ENCODE results near the gene PTPN1. TPM values are rescaled to one million over a fixed set of nuclear protein-coding genes. Genes with fewer than 3 reads are reported as not detected.
A peak's percentile ranks its signal among the peaks of the same experiment; 100 is the strongest.

PTPN1 gene
- total and polyA plus RNA-seq, 2 of the 4 experiments (the other 2 are of a cell fraction) = 31.7 to 37.4 TPM

DNA sequence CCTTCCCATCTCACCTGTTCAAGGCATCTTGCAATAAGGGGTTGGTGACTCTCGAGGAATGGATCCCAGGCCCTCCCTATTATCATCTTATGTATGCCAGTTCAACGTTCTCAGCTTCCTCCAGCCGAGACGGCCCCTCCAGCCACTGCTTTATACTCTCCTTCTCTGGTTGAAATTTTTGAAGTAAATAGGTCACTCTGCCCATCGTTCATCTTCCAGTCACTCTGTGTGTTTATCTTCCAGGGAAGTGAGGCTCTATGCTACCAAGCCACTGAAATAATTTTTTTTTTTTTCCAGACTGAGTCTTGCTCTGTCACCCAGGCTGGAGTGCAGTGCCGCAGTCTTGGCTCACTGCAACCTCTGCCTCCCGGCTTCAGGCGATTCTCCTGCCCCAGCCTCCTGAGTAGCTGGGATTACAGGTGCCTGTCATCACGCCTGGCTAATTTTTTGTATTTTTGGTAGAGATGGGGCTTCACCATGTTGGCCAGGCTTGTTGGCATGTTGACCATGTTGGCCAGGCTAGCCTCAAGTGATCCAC is 17.0 kb downstream of the PTPN1 start (continued):
- TF ChIP-seq RFX5 (IDR thresholded peaks at IDR 0.05; ENCODE audit: low read depth, low read length) (no peak), MAFK (IDR thresholded peaks at IDR 0.05; ENCODE audit: low read depth, low read length) (no peak), POLR2A (IDR thresholded peaks at IDR 0.05; ENCODE audit: low read depth, low read length) (no peak), BHLHE40 (IDR thresholded peaks at IDR 0.05; ENCODE audit: low read depth, low read length) (no peak)

DNA sequence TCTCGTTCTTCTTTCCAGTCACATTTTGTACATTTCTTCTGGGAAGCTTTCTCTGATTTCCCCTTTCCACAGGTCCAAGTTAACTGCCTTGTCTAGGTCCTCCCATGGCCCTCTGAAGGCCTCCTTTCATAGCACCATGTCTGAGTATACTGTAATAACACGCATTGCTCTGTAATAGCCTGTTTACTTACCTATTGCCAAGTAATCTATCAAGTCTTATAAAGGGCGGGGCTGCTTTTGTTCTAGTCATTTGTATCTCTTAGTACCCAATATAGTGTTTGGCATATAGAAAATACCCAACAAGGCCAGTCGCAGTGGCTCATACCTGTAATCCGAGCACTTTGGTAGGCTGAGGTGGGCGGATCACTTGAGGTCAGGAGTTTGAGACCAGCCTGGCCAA is 17.9 kb downstream of the PTPN1 start:
- Histone ChIP-seq H2BK15ac (ENCODE audit: low read depth, low read length) (0 out of 3 replicates have a peak overlapping the region, but pooled peaks have one; percentile 49), H3K36me3 (ENCODE audit: control insufficient read depth, insufficient read depth, low read length) (peaks cover 3% of the 10 kb centered on the region; the same call in 1 of the 2 replicates), H3K23ac (ENCODE audit: low read depth, low read length) (peak overlapping the region; percentile 89; the same call in 1 of the 2 replicates), H3K9ac (ENCODE audit: low read depth, low read length) (no peak overlapping the region), H4K20me1 (ENCODE audit: insufficient read depth, low read length) (peaks cover 45% of the 10 kb centered on the region), H2BK120ac (ENCODE audit: low read depth, low read length) (0 out of 2 replicates have a peak overlapping the region, but pooled peaks have one; percentile 17), H2BK20ac (ENCODE audit: low read depth, low read length) (no peak overlapping the region), H3K27ac (ENCODE audit: insufficient read depth, low read length) (no peak overlapping the region), H3K9me3 (ENCODE audit: control insufficient read depth, insufficient read depth, low read length) (no peaks in the 10 kb centered on the region), H3K27me3 (ENCODE audit: control insufficient read depth, insufficient read depth, low read length) (no peaks in the 10 kb centered on the region), H3K9me1 (ENCODE audit: insufficient read depth, low read length) (peaks cover 37% of the 10 kb centered on the region), H2AFZ (replicated peaks; ENCODE audit: low read length, poor library complexity) (no peak overlapping the region), H2AK9ac (replicated peaks; ENCODE audit: low read depth, low read length, poor library complexity) (no peak overlapping the region), H3K56ac (ENCODE audit: extremely low read depth, insufficient read depth, low read length) (no peak overlapping the region), H3K14ac (replicated peaks; ENCODE audit: low read depth, low read length) (peak overlapping the region; percentile 40; the same call in 1 of the 2 replicates), H3K4ac (ENCODE audit: low read depth, low read length) (peak overlapping the region; percentile 29; the same call in 1 of the 2 replicates), H3K18ac (ENCODE audit: low read depth, low read length) (peak overlapping the region; percentile 81; the same call in 1 of the 2 replicates), H3K4me3 (ENCODE audit: insufficient read depth, low read depth, low read length) (no peak overlapping the region), H3K4me2 (ENCODE audit: low read depth, low read length) (no peak overlapping the region), H4K5ac (ENCODE audit: low read depth, low read length) (no peak overlapping the region), H4K91ac (ENCODE audit: insufficient read depth, low read depth, low read length) (no peak overlapping the region), H2BK5ac (ENCODE audit: low read depth, low read length, poor library complexity, severe bottlenecking) (no peak overlapping the region), H2AK5ac (ENCODE audit: low read depth, low read length) (peak overlapping the region; percentile 83; the same call in 1 of the 2 replicates), H3K79me1 (ENCODE audit: low read depth in 1 of 2, low read length in 2 of 2) (peaks cover 21 to 76% of the 10 kb centered on the region in 2 experiments), H3K4me1 (ENCODE audit: control insufficient read depth, insufficient read depth, low read length) (peaks cover 41% of the 10 kb centered on the region), H4K8ac (ENCODE audit: low read depth in 2 of 2, low read length in 2 of 2) (0 out of 4 replicates have a peak overlapping the region, but pooled peaks of 1 of the 2 experiments have one; percentile 4)
- no peak for DNase-seq
- ATAC-seq (ENCODE audit: low read depth) = no peak
- BruUV-seq (replicated peaks) = no TSS peak
- in situ Hi-C loops (cut with MboI; ENCODE audit: low sequenced_read_pairs) = no loop called here
- TF ChIP-seq NFE2L2 (IDR thresholded peaks at IDR 0.05; ENCODE audit: low read depth, low read length) (no peak), POLR2A (IDR thresholded peaks at IDR 0.05; ENCODE audit: low read depth, low read length) (no peak), SMC3 (IDR thresholded peaks at IDR 0.05; ENCODE audit: low read depth, low read length) (no peak), BHLHE40 (IDR thresholded peaks at IDR 0.05; ENCODE audit: low read depth, low read length) (no peak), CEBPB (IDR thresholded peaks at IDR 0.05; ENCODE audit: low read depth, low read length) (no peak), CHD1 (IDR thresholded peaks at IDR 0.05; ENCODE audit: low read depth, low read length) (no peak), RAD21 (IDR thresholded peaks at IDR 0.05; ENCODE audit: low read length) (no peak), FOS (IDR thresholded peaks at IDR 0.05; ENCODE audit: low read depth, low read length) (no peak), RFX5 (IDR thresholded peaks at IDR 0.05; ENCODE audit: low read depth, low read length) (no peak), MAZ (IDR thresholded peaks at IDR 0.05; ENCODE audit: borderline replicate concordance, low read depth, low read length) (no peak)
- TF ChIP-seq, protein P1, sequence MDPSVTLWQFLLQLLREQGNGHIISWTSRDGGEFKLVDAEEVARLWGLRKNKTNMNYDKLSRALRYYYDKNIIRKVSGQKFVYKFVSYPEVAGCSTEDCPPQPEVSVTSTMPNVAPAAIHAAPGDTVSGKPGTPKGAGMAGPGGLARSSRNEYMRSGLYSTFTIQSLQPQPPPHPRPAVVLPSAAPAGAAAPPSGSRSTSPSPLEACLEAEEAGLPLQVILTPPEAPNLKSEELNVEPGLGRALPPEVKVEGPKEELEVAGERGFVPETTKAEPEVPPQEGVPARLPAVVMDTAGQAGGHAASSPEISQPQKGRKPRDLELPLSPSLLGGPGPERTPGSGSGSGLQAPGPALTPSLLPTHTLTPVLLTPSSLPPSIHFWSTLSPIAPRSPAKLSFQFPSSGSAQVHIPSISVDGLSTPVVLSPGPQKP (IDR thresholded peaks at IDR 0.05; ENCODE audit: borderline replicate concordance, low read depth, low read length) = no peak
- TF ChIP-seq, protein P2, sequence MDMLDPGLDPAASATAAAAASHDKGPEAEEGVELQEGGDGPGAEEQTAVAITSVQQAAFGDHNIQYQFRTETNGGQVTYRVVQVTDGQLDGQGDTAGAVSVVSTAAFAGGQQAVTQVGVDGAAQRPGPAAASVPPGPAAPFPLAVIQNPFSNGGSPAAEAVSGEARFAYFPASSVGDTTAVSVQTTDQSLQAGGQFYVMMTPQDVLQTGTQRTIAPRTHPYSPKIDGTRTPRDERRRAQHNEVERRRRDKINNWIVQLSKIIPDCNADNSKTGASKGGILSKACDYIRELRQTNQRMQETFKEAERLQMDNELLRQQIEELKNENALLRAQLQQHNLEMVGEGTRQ (IDR thresholded peaks at IDR 0.05; ENCODE audit: low read depth, low read length) = no peak
- CTCF ChIA-PET = no interaction called here
- dilution Hi-C loops (cut with HindIII; ENCODE audit: low sequenced_read_pairs, unreplicated experiment) = no loop called here
- POLR2A ChIA-PET (ENCODE audit: unreplicated experiment) = interaction anchor here (0.5 kb wide), 1 partner anchor 68 kb away, joined by 3 read pairs; no protein-coding TSS in a partner anchor
- intact Hi-C loops (cut with micrococcal nuclease) = no loop called here
- WGBS, 2 experiments (ENCODE audit: extremely low coverage in 2 of 2, insufficient read length in 1 of 2) = no CpG with 5 or more reads among the region's 6 CpGs
